Urinary bladder (tissue), 4 donors: ENCODE results near the gene NAT8L. TPM values are rescaled to one million over a fixed set of nuclear protein-coding genes. Genes with fewer than 3 reads are reported as not detected.
"Not testable (repeated sequence)": the region's sequence is repeated elsewhere in the genome, so short reads cannot be mapped to it uniquely, and the experiment has no call there.

Experiments used
- DNase-seq: peaks from one replicate; pipeline ENCODE4 v3.0.0-alpha.2; 2015; ENCODE audit errors: extremely low spot score
- H3K27ac ChIP-seq: one replicate; pipeline ENCODE4 v1.5.1; 2013; ENCODE audit warnings: low read depth, mild to moderate bottlenecking, moderate library complexity
- H3K36me3 ChIP-seq: one replicate; pipeline ENCODE4 v1.6.1; 2013; ENCODE audit warnings: mild to moderate bottlenecking, moderate library complexity; ENCODE audit not compliant: insufficient read depth
- H3K4me1 ChIP-seq: one replicate; pipeline ENCODE4 v1.6.1; 2013; ENCODE audit warnings: mild to moderate bottlenecking, moderate library complexity; ENCODE audit not compliant: insufficient read depth
- H3K4me3 ChIP-seq: one replicate; pipeline ENCODE4 v1.5.1; 2013; ENCODE audit warnings: low read depth, low read length
- WGBS: extraction: QIAGEN DNeasy Blood & Tissue Kit; methylation state at CpG from one replicate; pipeline ENCODE4 v1.1.7; 2013; 5-methylcytosine and 5-hydroxymethylcytosine counted together
- polyA plus RNA-seq: library from polyadenylated mRNA; stranded (reverse); fragments of 200-250 nt; gene quantifications from one replicate; pipeline ENCODE4 v1.2.3, GENCODE V29; 2013
- total RNA-seq: library from RNA; depleted of rRNA; stranded (reverse); fragments of >200 nt; gene quantifications from one replicate; pipeline ENCODE4 v1.2.3, GENCODE V29; 2014
- donor health status: healthy with polysubstance abuse.
- donor health status: healthy.

The NAT8L gene
- 0.16 TPM for total RNA-seq
- 0.82 TPM for polyA plus RNA-seq

- no peaks in the 10 kb centered on the region for H3K4me1 ChIP-seq
- DNase-seq, result no peak
- no peak within 1 kb of the TSS for H3K27ac ChIP-seq
- 1% methylated on average over 101 of the region's 119 CpGs for WGBS
- H3K36me3 ChIP-seq, result no peaks in the 10 kb centered on the region
- H3K4me3 ChIP-seq, result peak within 1 kb of the TSS; percentile 75
These were observed at the start of gene NAT8L for GRCh38 chr4:2059046-2059725. Gene NAT8L, plus strand, starts transcription at chr4:2059327. Its CDS starts 185 bp downstream, at chr4:2059512.

- H3K4me1 ChIP-seq, result no peaks in the 10 kb centered on the region
- 11% methylated on average over 23 of the region's 23 CpGs for WGBS
- no peak for DNase-seq
These were observed 49.4 kb upstream of the NAT8L start for GRCh38 chr4:2009651-2010233.

GRCh38 chr4:2011583-2011982 is 47.5 kb upstream of the NAT8L start:
- Histone ChIP-seq H3K4me1 (no peaks in the 10 kb centered on the region), H3K4me3 (no peak overlapping the region), H3K27ac (no peak overlapping the region), H3K36me3 (no peaks in the 10 kb centered on the region)
- DNase-seq, result no peak
- WGBS, result 88% methylated on average over 3 of the region's 3 CpGs

More at GRCh38 chr4:2009651-2010233, 49.4 kb upstream of the NAT8L start:
- H3K4me3 ChIP-seq, result peak overlapping the region; percentile 99
- no peaks in the 10 kb centered on the region for H3K36me3 ChIP-seq
- peak overlapping the region; percentile 98 for H3K27ac ChIP-seq

GRCh38 chr4:2015008-2015407 is 44.1 kb upstream of the NAT8L start:
- DNase-seq, result no peak
- no peaks in the 10 kb centered on the region for H3K4me1 ChIP-seq
- no peaks in the 10 kb centered on the region for H3K36me3 ChIP-seq
- H3K27ac ChIP-seq, result no peak overlapping the region
- WGBS, result 59% methylated on average over 4 of the region's 4 CpGs
- no peak overlapping the region for H3K4me3 ChIP-seq

GRCh38 chr4:2021358-2022018 is 37.6 kb upstream of the NAT8L start:
- not testable (repeated sequence) for H3K27ac ChIP-seq, H3K4me1 ChIP-seq, H3K4me3 ChIP-seq, DNase-seq, H3K36me3 ChIP-seq
- WGBS, result 19% methylated on average over 15 of the region's 15 CpGs

- H3K4me1 ChIP-seq, result no peaks in the 10 kb centered on the region
- no peak overlapping the region for H3K4me3 ChIP-seq
- DNase-seq, result no peak
- no peak overlapping the region for H3K27ac ChIP-seq
- H3K36me3 ChIP-seq, result no peaks in the 10 kb centered on the region
These were observed 34.4 kb upstream of the NAT8L start for GRCh38 chr4:2024683-2025082.

GRCh38 chr4:2025817-2026216 is 33.3 kb upstream of the NAT8L start:
- Histone ChIP-seq H3K4me1 (no peaks in the 10 kb centered on the region), H3K27ac (no peak overlapping the region), H3K4me3 (no peak overlapping the region), H3K36me3 (no peaks in the 10 kb centered on the region)
- DNase-seq, result no peak

- not testable (repeated sequence) for H3K36me3 ChIP-seq, H3K27ac ChIP-seq, H3K4me3 ChIP-seq, DNase-seq, H3K4me1 ChIP-seq
- WGBS, result 81% methylated on average over 4 of the region's 4 CpGs
These were observed 32.0 kb upstream of the NAT8L start for GRCh38 chr4:2027120-2027519.

GRCh38 chr4:2031161-2031560 is 28.0 kb upstream of the NAT8L start:
- H3K27ac ChIP-seq, H3K36me3 ChIP-seq, DNase-seq, H3K4me3 ChIP-seq, H3K4me1 ChIP-seq: not testable (repeated sequence)

GRCh38 chr4:2036327-2036726 is 22.8 kb upstream of the NAT8L start:
- H3K27ac ChIP-seq, result no peak overlapping the region
- DNase-seq, result no peak
- no peaks in the 10 kb centered on the region for H3K36me3 ChIP-seq
- 78% methylated on average over 10 of the region's 10 CpGs for WGBS
- H3K4me1 ChIP-seq, result peaks cover 4% of the 10 kb centered on the region
- H3K4me3 ChIP-seq, result no peak overlapping the region

GRCh38 chr4:2036866-2037265 is 22.3 kb upstream of the NAT8L start:
- no peak for DNase-seq
- Histone ChIP-seq H3K27ac (no peak overlapping the region), H3K36me3 (no peaks in the 10 kb centered on the region), H3K4me1 (peaks cover 6% of the 10 kb centered on the region), H3K4me3 (no peak overlapping the region)
- WGBS, result 67% methylated on average over 7 of the region's 7 CpGs

- peaks cover 7% of the 10 kb centered on the region for H3K4me1 ChIP-seq
- peak overlapping the region; percentile 88 for H3K4me3 ChIP-seq
- WGBS, result 5% methylated on average over 90 of the region's 91 CpGs
- no peak overlapping the region for H3K27ac ChIP-seq
- DNase-seq, result no peak
- H3K36me3 ChIP-seq, result no peaks in the 10 kb centered on the region
These were observed 18.5 kb upstream of the NAT8L start for GRCh38 chr4:2040391-2041238.

- peak overlapping the region; percentile 88 for H3K4me3 ChIP-seq
- no peak overlapping the region for H3K27ac ChIP-seq
- no peak for DNase-seq
- H3K36me3 ChIP-seq, result no peaks in the 10 kb centered on the region
- WGBS, result 1% methylated on average over 94 of the region's 94 CpGs
- peaks cover 7% of the 10 kb centered on the region for H3K4me1 ChIP-seq
These were observed 17.6 kb upstream of the NAT8L start for GRCh38 chr4:2041239-2042130.
